GM20431 (cell line): ENCODE results near the gene DCTN1.
"Not testable (repeated sequence)": the region's sequence is repeated elsewhere in the genome, so short reads cannot be mapped to it uniquely, and the experiment has no call there.

Experiments used
- in situ Hi-C: fragments of 300-500 bp; cut with MseI, MboI; formaldehyde crosslinking; loops from one replicate; pipeline ENCODE4 v1.15.0; 2020; ENCODE audit warnings: low sequenced_read_pairs; ENCODE audit not compliant: unreplicated experiment

DCTN1 gene

GRCh38 chr2:74379851-74380789, at the start of gene DCTN1:
Gene DCTN1, minus strand, starts transcription at chr2:74380311. Its CDS starts 274 bp downstream, at chr2:74380037.
- in situ Hi-C loops, result no loop called here

- in situ Hi-C loops, result no loop called here
These were observed 48.6 kb upstream of the DCTN1 start for GRCh38 chr2:74428675-74429074.

GRCh38 chr2:74427551-74427950, 47.4 kb upstream of the DCTN1 start:
- in situ Hi-C loops, result no loop called here

- in situ Hi-C loops, result no loop called here
These were observed 46.2 kb upstream of the DCTN1 start for GRCh38 chr2:74426181-74426758.

- in situ Hi-C loops, result no loop called here
These were observed 45.4 kb upstream of the DCTN1 start for GRCh38 chr2:74425523-74425922.

GRCh38 chr2:74424995-74425406, 44.9 kb upstream of the DCTN1 start:
- in situ Hi-C loops, result no loop called here

- in situ Hi-C loops, result no loop called here
These were observed 44.3 kb upstream of the DCTN1 start for GRCh38 chr2:74424139-74424992.

GRCh38 chr2:74423231-74424095, 43.4 kb upstream of the DCTN1 start:
- in situ Hi-C loops, result no loop called here

GRCh38 chr2:74421221-74421870, 41.2 kb upstream of the DCTN1 start, which contains the start of the genes C2orf81 and WDR54:
Gene C2orf81, minus strand, starts transcription at chr2:74421619. Its CDS starts 59 bp downstream, at chr2:74421560.
Gene WDR54, plus strand, starts transcription at chr2:74421730. Its CDS starts 424 bp downstream, at chr2:74422154.
- in situ Hi-C loops, result no loop called here

GRCh38 chr2:74420443-74421103, 40.5 kb upstream of the DCTN1 start:
- in situ Hi-C loops, result not testable (repeated sequence)

GRCh38 chr2:74420006-74420405, 39.9 kb upstream of the DCTN1 start:
- in situ Hi-C loops, result no loop called here

GRCh38 chr2:74419345-74419744, 39.2 kb upstream of the DCTN1 start:
- in situ Hi-C loops, result no loop called here

GRCh38 chr2:74418312-74418711, 38.2 kb upstream of the DCTN1 start:
- in situ Hi-C loops, result no loop called here

GRCh38 chr2:74417763-74418162, 37.7 kb upstream of the DCTN1 start:
- in situ Hi-C loops, result no loop called here

GRCh38 chr2:74417197-74417596, 37.1 kb upstream of the DCTN1 start:
- in situ Hi-C loops, result no loop called here

- in situ Hi-C loops, result no loop called here
These were observed 36.7 kb upstream of the DCTN1 start for GRCh38 chr2:74416778-74417177.

- in situ Hi-C loops, result no loop called here
These were observed 35.8 kb upstream of the DCTN1 start for GRCh38 chr2:74415762-74416395.
